IMR-90 (cell line): Measurements from ENCODE around the gene SUSD1. TPM values are rescaled to one million over a fixed set of nuclear protein-coding genes. Genes with fewer than 3 reads are reported as not detected.
A peak's percentile ranks its signal among the peaks of the same experiment; 100 is the strongest.

Source experiments
- ATAC-seq: fragments of 200-7000 bp; cut with Tn5 transposase; 2 replicates; pipeline ENCODE4 v1.9.1; 2020; ENCODE audit warnings: low read depth, mild to moderate bottlenecking, moderate library complexity
- BruUV-seq: library from RNA; stranded (reverse); fragments of 400-500 nt; replicated peaks from 2 replicates; lab custom pipeline; 2021; lab: Mats Ljungman, UMichigan
- CTCF ChIA-PET: fragments of 300-600 bp; formaldehyde crosslinking; extraction: SDS; loops from one replicate; lab custom pipeline; 2021; ENCODE audit warnings: antibody characterized with exemption; lab: Yijun Ruan, JAX
- POLR2A ChIA-PET: fragments of 300-600 bp; sonication (Branson Sonifier 250); formaldehyde crosslinking; loops from one replicate; lab custom pipeline; 2022; ENCODE audit warnings: antibody characterized with exemption; ENCODE audit not compliant: unreplicated experiment; lab: Charles Lee
- DNase-seq: peaks from one replicate; pipeline ENCODE4 v3.0.0; 2013
- H2AFZ ChIP-seq: replicated peaks from 2 replicates; pipeline ENCODE3; 2013; ENCODE audit warnings: low read length, mild to moderate bottlenecking; ENCODE audit not compliant: poor library complexity
- H2AK5ac ChIP-seq: 2 replicates; pipeline ENCODE4 v1.6.1; 2013; ENCODE audit warnings: low read depth, low read length, inconsistent platforms
- H2AK9ac ChIP-seq: replicated peaks from 2 replicates; pipeline ENCODE3; 2013; ENCODE audit warnings: mild to moderate bottlenecking, low read depth, low read length, moderate library complexity; ENCODE audit not compliant: poor library complexity
- H2BK120ac ChIP-seq: 2 replicates; pipeline ENCODE4 v1.6.1; 2013; ENCODE audit warnings: low read depth, low read length, inconsistent platforms
- H2BK15ac ChIP-seq: 3 replicates; pipeline ENCODE4 v1.6.1; 2013; ENCODE audit warnings: low read depth, low read length, inconsistent platforms
- H2BK20ac ChIP-seq: 2 replicates; pipeline ENCODE4 v1.6.1; 2013; ENCODE audit warnings: low read depth, mild to moderate bottlenecking, inconsistent platforms, low read length, moderate library complexity
- H2BK5ac ChIP-seq: 2 replicates; pipeline ENCODE4 v1.6.1; 2013; ENCODE audit warnings: mild to moderate bottlenecking, low read depth, low read length, inconsistent platforms; ENCODE audit not compliant: poor library complexity, severe bottlenecking
- H3K14ac ChIP-seq: replicated peaks from 2 replicates; pipeline ENCODE4 v1.6.1; 2013; ENCODE audit warnings: low read depth, low read length, inconsistent platforms
- H3K18ac ChIP-seq: 2 replicates; pipeline ENCODE4 v1.6.1; 2013; ENCODE audit warnings: low read depth, low read length, control low read depth
- H3K23ac ChIP-seq: 2 replicates; pipeline ENCODE4 v1.6.1; 2013; ENCODE audit warnings: low read depth, low read length, inconsistent platforms
- H3K27ac ChIP-seq: 2 replicates; pipeline ENCODE4 v1.5.1; 2013; ENCODE audit warnings: mild to moderate bottlenecking, control low read depth, low read length; ENCODE audit not compliant: insufficient read depth
- H3K27me3 ChIP-seq: 2 replicates; pipeline ENCODE4 v1.6.1; 2013; ENCODE audit warnings: low read length; ENCODE audit not compliant: control insufficient read depth, insufficient read depth
- H3K36me3 ChIP-seq: 2 replicates; pipeline ENCODE4 v1.6.1; 2013; ENCODE audit warnings: low read length, mixed read lengths; ENCODE audit not compliant: control insufficient read depth, insufficient read depth
- H3K4ac ChIP-seq: 2 replicates; pipeline ENCODE4 v1.6.1; 2013; ENCODE audit warnings: low read depth, low read length, inconsistent platforms
- H3K4me1 ChIP-seq: 2 replicates; pipeline ENCODE4 v1.6.1; 2013; ENCODE audit warnings: low read length, mixed read lengths; ENCODE audit not compliant: control insufficient read depth, insufficient read depth
- H3K4me2 ChIP-seq: 2 replicates; pipeline ENCODE4 v1.6.1; 2013; ENCODE audit warnings: low read depth, mild to moderate bottlenecking, control low read depth, low read length, moderate library complexity
- H3K4me3 ChIP-seq: 2 replicates; pipeline ENCODE4 v1.5.1; 2013; ENCODE audit warnings: low read depth, mild to moderate bottlenecking, control low read depth, low read length, moderate library complexity; ENCODE audit not compliant: insufficient read depth
- H3K56ac ChIP-seq: 2 replicates; pipeline ENCODE4 v1.6.1; 2013; ENCODE audit warnings: low read length, inconsistent platforms; ENCODE audit not compliant: insufficient read depth; ENCODE audit errors: extremely low read depth
- H3K79me1 ChIP-seq, 2 experiments: 2 replicates each; pipeline ENCODE4 v1.6.1; 2013; ENCODE audit warnings: low read length in 2 of 2, inconsistent platforms in 1 of 2, low read depth in 1 of 2
- H3K9ac ChIP-seq: 2 replicates; pipeline ENCODE4 v1.6.1; 2013; ENCODE audit warnings: low read depth, low read length, control low read depth
- H3K9me1 ChIP-seq: 2 replicates; pipeline ENCODE4 v1.6.1; 2013; ENCODE audit warnings: low read length, inconsistent platforms; ENCODE audit not compliant: insufficient read depth
- H3K9me3 ChIP-seq: 2 replicates; pipeline ENCODE4 v1.6.1; 2013; ENCODE audit warnings: low read length; ENCODE audit not compliant: control insufficient read depth, insufficient read depth
- H4K20me1 ChIP-seq: 2 replicates; pipeline ENCODE4 v1.6.1; 2013; ENCODE audit warnings: low read length, inconsistent platforms; ENCODE audit not compliant: insufficient read depth
- H4K5ac ChIP-seq: 2 replicates; pipeline ENCODE4 v1.6.1; 2013; ENCODE audit warnings: mild to moderate bottlenecking, low read depth, low read length, control low read depth
- H4K8ac ChIP-seq, 2 experiments: 2 replicates each; pipeline ENCODE4 v1.6.1; 2013; ENCODE audit warnings: low read depth in 2 of 2, low read length in 2 of 2, control low read depth in 1 of 2, inconsistent platforms in 1 of 2
- H4K91ac ChIP-seq: 2 replicates; pipeline ENCODE4 v1.6.1; 2013; ENCODE audit warnings: low read depth, low read length, inconsistent platforms; ENCODE audit not compliant: insufficient read depth
- BHLHE40 ChIP-seq: fragments of 150-350 bp; IDR thresholded peaks from 2 replicates; pipeline ENCODE4 v1.6.1; 2016; ENCODE audit warnings: mild to moderate bottlenecking, low read depth, low read length
- MAFK ChIP-seq: IDR thresholded peaks from 2 replicates; pipeline ENCODE4 v1.6.1; 2012; ENCODE audit warnings: low read depth, low read length, improper control_type of control experiment
- NFE2L2 ChIP-seq: fragments of 150-350 bp; IDR thresholded peaks from 2 replicates; pipeline ENCODE4 v1.6.1; 2016; ENCODE audit warnings: low read depth, mild to moderate bottlenecking, low read length
- RAD21 ChIP-seq: IDR thresholded peaks from 2 replicates; pipeline ENCODE4 v1.6.1; 2012; ENCODE audit warnings: low read length, improper control_type of control experiment
- SMC3 ChIP-seq: fragments of 150-350 bp; IDR thresholded peaks from 2 replicates; pipeline ENCODE4 v1.6.1; 2016; ENCODE audit warnings: low read depth, mild to moderate bottlenecking, antibody characterized with exemption, low read length, moderate library complexity
- USF2 ChIP-seq: fragments of 150-350 bp; IDR thresholded peaks from 2 replicates; pipeline ENCODE4 v1.6.1; 2017; ENCODE audit warnings: mild to moderate bottlenecking, antibody characterized with exemption, low read length, low read depth
- WGBS, 2 experiments: methylation state at CpG; one replicate each; pipeline versions ENCODE4 v1.1.5 to v1.1.7; 2013; ENCODE audit warnings: missing lambda C conversion rate in 2 of 2; ENCODE audit not compliant: insufficient read length in 1 of 2; ENCODE audit errors: extremely low coverage in 2 of 2; 5-methylcytosine and 5-hydroxymethylcytosine counted together
- dilution Hi-C: fragments of 300-500 bp; cut with HindIII; formaldehyde crosslinking; loops from one replicate; pipeline ENCODE4 v1.14.3; 2018; ENCODE audit warnings: low sequenced_read_pairs; ENCODE audit not compliant: unreplicated experiment
- in situ Hi-C: fragments of 300-500 bp; cut with MboI; formaldehyde crosslinking; loops from 3 replicates; pipeline ENCODE4 v1.14.3; 2019; ENCODE audit warnings: low sequenced_read_pairs, inconsistent platforms, mixed read lengths
- intact Hi-C: fragments of 100-400 bp; cut with micrococcal nuclease; formaldehyde crosslinking; loops from 2 replicates; pipeline ENCODE4 v1.10.0; 2022
- polyA plus RNA-seq, 3 experiments: library from polyadenylated mRNA; depleted of rRNA; stranded (reverse); fragments of >200 nt; gene quantifications; 2 replicates each; pipeline ENCODE4 v1.2.3, GENCODE V29; 2012; ENCODE audit warnings: low replicate concordance in 1 of 3
- total RNA-seq: library from RNA; depleted of rRNA; stranded (reverse); fragments of >200 nt; gene quantifications from 2 replicates; pipeline ENCODE4 v1.2.3, GENCODE V29; 2012

The SUSD1 gene
- total and polyA plus RNA-seq, 2 of the 4 experiments (the other 2 are of a cell fraction) = 4.0 to 4.7 TPM

GRCh38 chr9:112059145-112059965 lies 115.7 kb downstream of the SUSD1 start:
- Histone ChIP-seq H2BK5ac (peak overlapping the region; percentile 100), H4K5ac (peak overlapping the region; percentile 35), H3K79me1 (peaks cover 6 to 20% of the 10 kb centered on the region in 2 experiments; a peak in 2 of 4 replicates), H3K23ac (peak overlapping the region; percentile 97), H2BK20ac (peak overlapping the region; percentile 99), H4K91ac (peak overlapping the region; percentile 99), H2BK15ac (peak overlapping the region; percentile 88), H4K20me1 (no peaks in the 10 kb centered on the region), H3K9me1 (peaks cover 22% of the 10 kb centered on the region), H3K27me3 (no peaks in the 10 kb centered on the region), H2BK120ac (peak overlapping the region; percentile 98), H4K8ac (peak overlapping the region; percentile 39 to 95), H3K56ac (peak overlapping the region; percentile 58), H3K9me3 (no peaks in the 10 kb centered on the region), H3K18ac (peak overlapping the region; percentile 85), H3K14ac (peak overlapping the region; percentile 98), H2AK9ac (peak overlapping the region; percentile 91), H3K4me2 (no peak overlapping the region), H3K4me3 (no peak overlapping the region), H3K4ac (peak overlapping the region; percentile 99), H2AFZ (peak overlapping the region; percentile 79), H3K9ac (peak overlapping the region; percentile 32), H3K36me3 (no peaks in the 10 kb centered on the region), H3K27ac (peak overlapping the region; percentile 97), H2AK5ac (peak overlapping the region; percentile 81), H3K4me1 (peaks cover 21% of the 10 kb centered on the region)
- no CpG with 5 or more reads among the region's 13 CpGs for WGBS, 2 experiments
- intact Hi-C loops (no loop called here), in situ Hi-C loops (no loop called here), dilution Hi-C loops (no loop called here)
- CTCF ChIA-PET = no interaction called here
- ATAC-seq (peak; percentile 67), DNase-seq (peak; percentile 92)
- TF ChIP-seq MAFK (peak; percentile 61; the same call in 1 of the 2 replicates), RAD21 (no peak), NFE2L2 (peak; percentile 91), SMC3 (no peak), BHLHE40 (peak; percentile 69; the same call in 1 of the 2 replicates), USF2 (peak; percentile 88)
- no TSS peak for BruUV-seq
- POLR2A ChIA-PET = interaction anchor here (0.6 kb wide), 1 partner anchor 11 kb away, joined by 3 read pairs; no protein-coding TSS in a partner anchor
